CD14-positive monocyte (primary cell): ENCODE data around the gene IGDCC3. TPM values are rescaled to one million over a fixed set of nuclear protein-coding genes. Genes with fewer than 3 reads are reported as not detected.

Experiments
- DNase-seq, 3 donors: peaks; one replicate each; pipeline ENCODE4 v3.0.0-alpha.2; 2011 to 2022
- H2AFZ ChIP-seq: 2 replicates; pipeline ENCODE4 v1.6.0; 2012; ENCODE audit warnings: mild to moderate bottlenecking, low read depth, low read length, inconsistent platforms; ENCODE audit not compliant: insufficient read depth, poor library complexity, severe bottlenecking
- H3K27ac ChIP-seq, 2 donors: 1 replicate in 1 of 2; 2 replicates in 1 of 2; pipeline ENCODE4 v1.5.1; 2012 to 2013; ENCODE audit warnings: low read length in 2 of 2, control low read depth in 1 of 2, inconsistent platforms in 1 of 2, low read depth in 1 of 2, mild to moderate bottlenecking in 1 of 2
- H3K27me3 ChIP-seq, 2 donors: one replicate each; pipeline versions ENCODE4 v1.6.0 to v1.6.1; 2011 to 2013; ENCODE audit warnings: low read length in 2 of 2; ENCODE audit not compliant: control insufficient read depth in 2 of 2, insufficient read depth in 2 of 2
- H3K36me3 ChIP-seq, 2 donors: replicated peaks in 1 of 2; 1 replicate in 1 of 2; 2 replicates in 1 of 2; pipeline versions ENCODE4 v1.5.1 to v1.6.1; 2012 to 2013; ENCODE audit warnings: low read length in 2 of 2, control low read depth in 1 of 2, inconsistent platforms in 1 of 2, mild to moderate bottlenecking in 1 of 2; ENCODE audit not compliant: insufficient read depth in 2 of 2, control insufficient read depth in 1 of 2
- H3K4me1 ChIP-seq, 2 donors: 1 replicate in 1 of 2; 2 replicates in 1 of 2; pipeline versions ENCODE4 v1.5.1 to v1.6.1; 2012 to 2013; ENCODE audit warnings: low read length in 2 of 2, control low read depth in 1 of 2, inconsistent platforms in 1 of 2, mild to moderate bottlenecking in 1 of 2, moderate library complexity in 1 of 2; ENCODE audit not compliant: insufficient read depth in 2 of 2, control insufficient read depth in 1 of 2
- H3K4me2 ChIP-seq: replicated peaks from 2 replicates; pipeline ENCODE3; 2012; ENCODE audit warnings: low read length, moderate library complexity, mild to moderate bottlenecking; ENCODE audit not compliant: poor library complexity, severe bottlenecking; ENCODE audit errors: extremely low read depth
- H3K4me3 ChIP-seq, 3 experiments: fragments of 200-600 bp in 1 of 3; sonication (generic) in 1 of 3; replicated peaks in 1 of 3; 1 replicate in 2 of 3; 2 replicates in 1 of 3; pipeline ENCODE4 v1.5.1; 2011 to 2013; ENCODE audit warnings: low read length in 3 of 3, mild to moderate bottlenecking in 3 of 3, control low read depth in 2 of 3, low read depth in 2 of 3, inconsistent platforms in 1 of 3, moderate library complexity in 1 of 3
- H3K79me2 ChIP-seq: 2 replicates; pipeline ENCODE4 v1.6.0; 2012; ENCODE audit warnings: mild to moderate bottlenecking, control low read depth, inconsistent platforms, low read length, moderate library complexity; ENCODE audit not compliant: insufficient read depth
- H3K9ac ChIP-seq: 2 replicates; pipeline ENCODE4 v1.6.0; 2017; ENCODE audit warnings: low read length, mild to moderate bottlenecking; ENCODE audit not compliant: insufficient read depth, poor library complexity, severe bottlenecking
- H3K9me3 ChIP-seq, 2 donors: replicated peaks in 1 of 2; 1 replicate in 1 of 2; 2 replicates in 1 of 2; pipeline versions ENCODE4 v1.5.1 to v1.6.1; 2012 to 2013; ENCODE audit warnings: low read length in 2 of 2, control low read depth in 1 of 2; ENCODE audit not compliant: control insufficient read depth in 1 of 2, insufficient read depth in 1 of 2
- H4K20me1 ChIP-seq: 2 replicates; pipeline ENCODE4 v1.6.0; 2012; ENCODE audit warnings: mild to moderate bottlenecking, low read length, control low read depth, moderate library complexity; ENCODE audit not compliant: insufficient read depth
- H3K27ac Mint-ChIP-seq, 7 donors: one replicate each; pipeline ENCODE4 v1.8.0; 2020; ENCODE audit warnings: mild to moderate bottlenecking in 7 of 7, mixed read lengths in 7 of 7, moderate library complexity in 6 of 7, inconsistent platforms in 2 of 7
- H3K27me3 Mint-ChIP-seq, 3 donors: one replicate each; pipeline ENCODE4 v1.8.0; 2021 to 2022; ENCODE audit warnings: low read depth in 3 of 3, mild to moderate bottlenecking in 3 of 3, mixed read lengths in 3 of 3, moderate library complexity in 3 of 3, inconsistent platforms in 1 of 3
- H3K36me3 Mint-ChIP-seq, 2 donors: one replicate each; pipeline ENCODE4 v1.8.0; 2020; ENCODE audit warnings: mixed read lengths in 2 of 2, inconsistent platforms in 1 of 2, mild to moderate bottlenecking in 1 of 2
- H3K4me1 Mint-ChIP-seq: one replicate; pipeline ENCODE4 v1.8.0; 2020; ENCODE audit warnings: mild to moderate bottlenecking, mixed read lengths
- H3K4me3 Mint-ChIP-seq, 2 donors: one replicate each; pipeline ENCODE4 v1.8.0; 2020; ENCODE audit warnings: mild to moderate bottlenecking in 2 of 2, mixed read lengths in 2 of 2, moderate library complexity in 1 of 2
- H3K9me3 Mint-ChIP-seq, 7 donors: one replicate each; pipeline ENCODE4 v1.8.0; 2020 to 2022; ENCODE audit warnings: mixed read lengths in 7 of 7, mild to moderate bottlenecking in 6 of 7, moderate library complexity in 6 of 7, inconsistent platforms in 2 of 7
- CTCF ChIP-seq: fragments of 200-600 bp; IDR thresholded peaks from one replicate; pipeline ENCODE4 v1.8.0; 2022; ENCODE audit warnings: antibody characterized with exemption, mild to moderate bottlenecking
- WGBS: methylation state at CpG from one replicate; pipeline ENCODE4 v1.1.5; 2013; ENCODE audit warnings: missing lambda C conversion rate; ENCODE audit not compliant: insufficient coverage; 5-methylcytosine and 5-hydroxymethylcytosine counted together
- intact Hi-C, 2 donors: fragments of 100-400 bp; cut with micrococcal nuclease; formaldehyde crosslinking; loops; one replicate each; pipeline versions ENCODE4 v1.15.0 to v1.15.1; 2023
- polyA plus RNA-seq, 3 donors: library from polyadenylated mRNA; depleted of rRNA in 1 of 3; unstranded in 2 of 3; stranded (reverse) in 1 of 3; fragments of 300-500 nt in 2 of 3; fragments of >200 nt in 1 of 3; fragmentation: Illumina TruSeq in 2 of 3; gene quantifications; 1 replicate in 2 of 3; 2 replicates in 1 of 3; pipeline ENCODE4 v1.2.3, GENCODE V29; 2012 to 2021

Gene IGDCC3
- polyA plus RNA-seq, 3 donors = not detected

GRCh38 chr15:65302061-65302460, 75.7 kb downstream of the IGDCC3 start:
- TF ChIP-seq CTCF = no peak
- H3K9me3 ChIP-seq = no peaks in the 10 kb centered on the region
- H3K9me3 Mint-ChIP-seq = peaks cover 0 to 4% (median 2%) of the 10 kb centered on the region in 7 donors
- no peaks in the 10 kb centered on the region for H4K20me1 ChIP-seq
- no peaks in the 10 kb centered on the region for H3K36me3 ChIP-seq
- WGBS = 91% methylated on average over 21 of the region's 24 CpGs
- DNase-seq = no peak
- no peaks in the 10 kb centered on the region for H3K36me3 Mint-ChIP-seq
- H3K4me1 Mint-ChIP-seq = peaks cover 35% of the 10 kb centered on the region
- H3K27me3 ChIP-seq = no peaks in the 10 kb centered on the region
- H3K27ac ChIP-seq = no peak overlapping the region
- H3K27ac Mint-ChIP-seq = no peak overlapping the region
- H3K4me3 Mint-ChIP-seq = no peak overlapping the region
- no peak overlapping the region for H3K9ac ChIP-seq
- no peak overlapping the region for H3K4me3 ChIP-seq
- H2AFZ ChIP-seq = no peak overlapping the region
- H3K4me2 ChIP-seq = no peak overlapping the region
- H3K79me2 ChIP-seq = no peaks in the 10 kb centered on the region
- peaks cover 29 to 30% of the 10 kb centered on the region in 2 donors for H3K4me1 ChIP-seq
- peaks cover 0 to 3% (median 0%) of the 10 kb centered on the region in 3 donors for H3K27me3 Mint-ChIP-seq
- intact Hi-C loops = no loop called here

DNA sequence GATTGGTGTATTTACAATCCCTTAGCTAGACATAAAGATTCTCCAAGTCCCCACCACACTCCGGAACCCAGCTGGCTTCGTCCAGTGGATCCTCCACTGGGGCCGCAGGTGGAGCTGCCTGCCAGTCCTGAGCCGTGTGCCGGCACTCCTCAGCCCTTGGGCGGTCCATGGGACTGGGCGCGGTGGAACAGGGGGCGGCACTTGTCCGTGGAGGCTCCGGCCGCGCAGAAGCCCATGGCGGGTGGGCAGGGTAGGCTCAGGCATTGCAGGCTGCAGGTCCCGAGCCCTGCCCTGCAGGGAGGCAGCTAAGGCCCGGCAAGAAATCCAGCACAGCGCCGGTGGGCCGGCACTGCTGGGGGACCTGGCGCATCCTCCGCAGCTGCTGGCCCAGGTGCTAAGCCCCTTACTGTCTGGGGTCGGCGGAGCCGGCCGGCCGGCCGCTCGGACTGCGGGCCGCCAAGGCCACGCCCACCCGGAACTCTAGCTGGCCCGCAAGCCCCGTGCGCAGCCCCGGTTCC, 76.8 kb downstream of the IGDCC3 start:
- Mint-ChIP-seq H3K9me3 (peaks cover 0 to 4% (median 2%) of the 10 kb centered on the region in 7 donors), H3K36me3 (no peaks in the 10 kb centered on the region), H3K4me1 (peaks cover 37% of the 10 kb centered on the region), H3K27ac (peak overlapping the region in 1 of 7 donors; percentile 81), H3K27me3 (peaks cover 0 to 6% (median 0%) of the 10 kb centered on the region in 3 donors), H3K4me3 (no peak overlapping the region)
- DNase-seq = no peak
- intact Hi-C loops = no loop called here
- TF ChIP-seq CTCF = no peak
- Histone ChIP-seq H3K4me2 (no peak overlapping the region), H3K27me3 (no peaks in the 10 kb centered on the region), H3K9me3 (no peaks in the 10 kb centered on the region), H3K36me3 (no peaks in the 10 kb centered on the region), H3K9ac (no peak overlapping the region), H3K4me1 (peaks cover 37 to 39% of the 10 kb centered on the region in 2 donors), H3K4me3 (no peak overlapping the region), H3K79me2 (no peaks in the 10 kb centered on the region), H4K20me1 (no peaks in the 10 kb centered on the region), H2AFZ (no peak overlapping the region), H3K27ac (no peak overlapping the region)
- 98% methylated on average over 31 of the region's 36 CpGs for WGBS
